ENCODE measurements around the gene SMG5.
A peak's percentile ranks its signal among the peaks of the same experiment; 100 is the strongest.
"Not testable (repeated sequence)": the region's sequence is repeated elsewhere in the genome, so short reads cannot be mapped to it uniquely, and the experiment has no call there.

SMG5 gene

DNA sequence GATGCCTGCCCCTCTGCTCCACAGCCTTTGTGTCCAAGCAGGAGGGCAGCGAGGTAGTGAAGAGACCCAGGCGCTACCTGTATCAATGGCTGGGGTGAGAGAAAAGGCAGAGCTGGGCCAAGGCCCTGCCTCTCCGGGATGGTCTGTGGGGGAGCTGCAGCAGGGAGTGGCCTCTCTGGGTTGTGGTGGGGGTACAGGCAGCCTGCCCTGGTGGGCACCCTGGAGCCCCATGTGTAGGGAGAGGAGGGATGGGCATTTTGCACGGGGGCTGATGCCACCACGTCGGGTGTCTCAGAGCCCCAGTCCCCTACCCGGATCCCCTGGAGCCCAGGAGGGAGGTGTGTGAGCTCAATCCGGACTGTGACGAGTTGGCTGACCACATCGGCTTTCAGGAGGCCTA lies 39.9 kb downstream of the SMG5 start:
- DNase-seq: no peak

DNA sequence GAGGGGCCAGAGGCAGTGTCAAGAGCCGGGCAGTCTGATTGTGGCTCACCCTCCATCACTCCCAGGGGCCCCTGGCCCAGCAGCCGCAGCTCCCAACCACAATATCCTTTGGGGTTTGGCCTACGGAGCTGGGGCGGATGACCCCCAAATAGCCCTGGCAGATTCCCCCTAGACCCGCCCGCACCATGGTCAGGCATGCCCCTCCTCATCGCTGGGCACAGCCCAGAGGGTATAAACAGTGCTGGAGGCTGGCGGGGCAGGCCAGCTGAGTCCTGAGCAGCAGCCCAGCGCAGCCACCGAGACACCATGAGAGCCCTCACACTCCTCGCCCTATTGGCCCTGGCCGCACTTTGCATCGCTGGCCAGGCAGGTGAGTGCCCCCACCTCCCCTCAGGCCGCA lies 40.7 kb downstream of the SMG5 start, which contains the start of gene BGLAP:
BGLAP (plus strand) TSS at position 259 of the 400 bp plus-strand sequence; CDS start at position 307, 48 bp downstream.
- DNase-seq: no peak

DNA sequence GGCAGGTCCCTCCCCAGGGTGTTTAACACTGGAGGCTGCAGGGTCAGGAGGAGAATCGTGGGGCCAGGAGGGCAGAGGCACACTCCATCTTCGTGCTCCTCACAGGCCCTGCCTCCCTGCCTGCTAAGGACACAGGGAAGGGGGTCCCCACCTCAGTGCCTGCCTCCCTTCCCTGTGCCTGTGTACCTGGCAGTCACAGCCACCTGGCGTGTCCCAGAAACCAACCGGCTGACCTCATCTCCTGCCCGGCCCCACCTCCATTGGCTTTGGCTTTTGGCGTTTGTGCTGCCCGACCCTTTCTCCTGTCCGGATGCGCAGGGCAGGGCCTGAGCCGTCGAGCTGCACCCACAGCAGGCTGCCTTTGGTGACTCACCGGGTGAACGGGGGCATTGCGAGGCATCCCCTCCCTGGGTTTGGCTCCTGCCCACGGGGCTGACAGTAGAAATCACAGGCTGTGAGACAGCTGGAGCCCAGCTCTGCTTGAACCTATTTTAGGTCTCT lies 41.3 kb downstream of the SMG5 start:
- DNase-seq: no peak

DNA sequence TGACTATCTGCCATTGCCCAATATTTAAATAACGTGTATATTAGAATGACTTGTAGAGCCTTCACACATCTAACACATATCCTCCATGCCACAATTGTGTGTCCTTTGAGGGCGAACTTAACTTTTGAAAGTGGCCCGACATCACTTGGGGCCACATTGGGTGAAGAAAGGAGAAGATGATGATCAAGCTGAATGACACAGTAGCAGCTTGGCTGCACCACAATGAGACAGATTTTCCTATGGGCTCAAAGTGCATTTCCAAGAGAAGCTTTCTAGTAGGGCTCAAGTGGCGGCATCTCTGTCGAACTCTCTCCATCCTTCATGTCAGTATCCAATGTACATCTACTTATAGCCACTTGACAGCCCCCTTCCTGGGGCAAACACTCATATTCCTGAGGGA lies 44.4 kb downstream of the SMG5 start:
- DNase-seq: no peak

DNA sequence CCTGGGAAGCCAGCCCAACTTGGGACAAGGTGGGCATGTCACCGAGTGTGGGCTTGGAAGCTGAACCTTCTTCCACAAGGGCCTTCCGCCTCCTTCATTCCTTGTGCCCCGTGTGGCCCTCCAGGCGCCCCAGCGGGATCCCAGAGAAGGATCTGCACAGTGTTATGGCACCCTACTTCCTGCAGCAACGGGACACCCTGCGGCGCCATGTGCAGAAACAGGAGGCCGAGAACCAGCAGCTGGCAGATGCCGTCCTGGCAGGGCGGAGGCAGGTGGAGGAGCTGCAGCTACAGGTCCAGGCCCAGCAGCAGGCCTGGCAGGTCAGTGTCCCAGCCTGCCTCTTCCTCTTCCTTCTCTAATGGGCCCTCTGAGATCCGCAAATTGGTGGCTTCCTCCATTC lies 46.5 kb downstream of the SMG5 start:
- DNase-seq: peak; percentile 17

DNA sequence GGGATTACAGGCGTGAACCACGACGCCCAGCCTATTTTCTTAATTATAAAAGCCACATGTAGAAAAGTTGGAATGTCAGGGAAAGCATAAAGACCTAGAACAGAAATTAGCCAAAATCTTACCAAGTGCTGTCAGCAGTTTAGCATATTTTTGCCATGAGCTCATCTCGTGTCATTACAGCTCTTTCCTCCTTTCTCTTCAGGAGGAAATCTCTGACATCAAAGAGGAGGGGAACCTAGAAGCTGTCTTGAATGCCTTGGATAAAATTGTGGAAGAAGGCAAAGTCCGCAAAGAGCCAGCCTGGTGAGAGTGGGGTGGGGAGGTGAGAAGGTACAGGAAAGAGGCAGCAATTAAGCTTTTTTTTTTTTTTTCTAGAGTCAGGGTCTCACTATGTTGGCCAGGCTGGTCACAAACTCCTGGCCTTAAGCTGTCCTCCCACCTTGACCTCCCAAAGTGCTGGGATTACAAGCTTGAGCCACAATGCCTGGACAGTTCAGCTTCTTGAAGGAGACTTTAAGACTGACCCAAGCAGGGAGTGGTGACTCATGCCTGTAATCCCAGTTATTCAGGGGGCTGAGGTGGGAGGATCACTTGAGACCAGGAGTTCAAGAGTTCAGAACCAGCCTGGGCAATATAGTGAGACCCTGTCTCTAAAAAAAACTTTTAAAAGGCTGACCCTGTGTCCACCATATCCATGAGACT lies 49.0 kb downstream of the SMG5 start:
- DNase-seq: no peak

DNA sequence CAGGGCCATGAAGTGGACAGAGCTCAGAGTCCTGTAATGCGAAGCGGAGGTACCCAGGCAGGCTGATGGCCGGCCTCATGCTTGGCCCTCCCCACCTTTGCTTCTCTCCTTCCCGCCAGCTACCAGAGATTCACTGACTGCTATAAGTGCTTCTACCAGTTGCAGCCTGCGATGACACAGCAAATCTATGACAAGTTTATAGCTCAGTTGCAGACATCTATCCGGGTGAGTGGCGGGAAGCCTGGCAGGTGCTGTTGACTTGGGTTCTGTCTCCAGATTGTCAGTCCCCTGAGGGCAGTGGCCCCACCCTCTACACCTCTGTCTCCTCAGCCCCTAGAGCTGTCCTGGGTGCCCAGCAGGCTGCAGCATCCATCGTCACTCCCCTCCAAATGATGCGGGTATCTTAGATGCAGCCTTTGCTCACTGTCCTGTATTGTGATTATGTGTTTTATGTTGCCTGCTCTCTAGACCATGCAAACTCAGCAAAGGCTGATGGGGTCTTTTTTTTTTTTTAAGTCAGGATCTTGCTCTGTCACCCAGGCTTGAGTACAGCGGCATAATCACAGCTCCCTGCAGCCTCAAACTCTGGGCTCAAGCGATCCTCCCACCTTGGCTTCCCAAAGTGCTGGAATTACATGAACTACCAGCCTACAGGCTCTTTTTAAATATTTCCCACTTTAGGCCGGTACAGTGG lies 50.3 kb downstream of the SMG5 start:
- peak; percentile 92 for DNase-seq

DNA sequence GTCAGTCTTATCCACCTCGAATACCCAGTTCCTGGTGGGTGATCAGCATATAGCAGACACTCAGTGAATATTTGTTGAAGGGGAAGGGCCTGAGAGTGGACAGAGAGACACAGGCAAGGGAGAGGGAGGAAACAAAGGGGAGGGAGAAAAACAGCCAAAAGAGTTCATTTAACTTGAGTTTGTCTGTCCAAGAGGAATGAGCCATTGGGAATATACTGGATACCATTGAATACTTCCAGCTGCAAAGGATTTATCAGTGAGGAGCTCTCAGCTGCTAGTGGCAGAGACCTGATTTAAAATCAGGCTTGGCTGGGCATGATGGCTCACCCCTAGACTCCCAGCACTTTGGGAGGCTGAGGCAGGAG lies 52.2 kb downstream of the SMG5 start:
- no peak for DNase-seq

DNA sequence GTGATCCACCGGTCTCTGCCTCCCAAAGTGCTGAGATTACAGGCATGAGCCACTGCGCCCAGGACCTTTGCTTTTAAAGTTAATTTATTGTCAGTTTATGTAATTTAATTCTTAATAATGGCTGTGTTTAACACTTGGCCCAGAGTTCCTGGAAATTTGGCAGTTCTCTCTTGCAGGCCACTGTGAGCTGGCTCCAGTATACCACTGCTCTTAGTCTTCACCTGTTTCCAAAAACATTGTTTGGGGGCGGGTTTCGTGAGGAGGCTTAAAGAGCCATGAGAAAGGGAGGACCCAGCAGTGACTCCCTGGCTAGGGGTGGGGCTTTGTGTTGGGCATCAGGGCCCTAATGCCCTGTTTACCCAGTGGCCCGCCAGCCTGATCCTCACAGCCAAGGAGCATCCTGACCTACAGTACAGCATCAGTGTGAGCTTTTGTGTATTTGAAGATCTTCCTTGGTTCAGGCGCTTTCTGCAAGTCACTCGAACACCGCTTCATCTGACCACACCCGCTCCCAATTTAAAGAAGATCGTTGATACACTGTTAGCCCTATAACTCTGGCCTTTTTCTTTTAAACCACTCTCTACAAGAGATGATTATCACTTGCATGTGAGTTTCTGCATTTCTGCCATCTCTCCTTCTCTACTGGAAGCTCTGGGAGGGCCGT lies 52.7 kb downstream of the SMG5 start:
- no peak for DNase-seq

DNA sequence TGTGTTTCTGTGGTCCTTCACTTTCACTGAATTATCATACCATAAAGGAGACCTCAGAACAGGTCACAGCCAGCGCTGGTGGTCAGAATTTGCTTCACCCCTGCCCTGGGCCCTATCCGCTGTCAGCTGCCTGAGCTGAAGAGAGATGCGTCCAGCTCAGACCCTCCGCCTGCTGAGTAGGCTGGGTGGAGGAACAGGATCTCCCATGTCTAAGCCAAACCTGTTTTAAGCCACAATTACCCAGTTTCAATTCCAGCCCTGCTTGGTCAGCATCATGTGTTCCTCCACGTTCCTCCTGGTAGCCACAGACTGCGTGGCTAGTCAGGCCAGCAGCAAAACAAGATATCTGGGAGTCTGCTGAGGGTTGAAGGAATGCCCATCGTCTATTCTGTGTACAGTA lies 54.1 kb downstream of the SMG5 start:
- no peak for DNase-seq

DNA sequence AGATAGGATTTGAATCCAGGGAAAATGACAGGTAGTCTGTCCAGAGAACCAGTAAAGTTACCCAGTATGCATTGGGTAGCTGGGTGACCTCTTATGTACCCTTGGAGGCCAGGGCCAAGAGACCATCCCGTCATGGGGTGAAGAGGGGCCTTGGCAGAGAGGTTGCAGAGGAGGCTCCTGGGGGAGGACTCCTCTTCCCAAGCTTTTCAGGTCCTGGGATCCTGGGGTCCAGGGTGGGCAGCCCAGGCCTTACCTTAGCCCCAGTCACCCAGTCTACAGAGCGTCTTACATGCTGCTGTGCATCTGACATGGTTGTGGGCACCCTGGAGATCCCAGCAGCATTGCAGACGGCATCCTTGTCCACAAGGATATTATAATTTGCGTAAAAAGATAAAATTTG lies 55.8 kb downstream of the SMG5 start:
- DNase-seq: no peak

DNA sequence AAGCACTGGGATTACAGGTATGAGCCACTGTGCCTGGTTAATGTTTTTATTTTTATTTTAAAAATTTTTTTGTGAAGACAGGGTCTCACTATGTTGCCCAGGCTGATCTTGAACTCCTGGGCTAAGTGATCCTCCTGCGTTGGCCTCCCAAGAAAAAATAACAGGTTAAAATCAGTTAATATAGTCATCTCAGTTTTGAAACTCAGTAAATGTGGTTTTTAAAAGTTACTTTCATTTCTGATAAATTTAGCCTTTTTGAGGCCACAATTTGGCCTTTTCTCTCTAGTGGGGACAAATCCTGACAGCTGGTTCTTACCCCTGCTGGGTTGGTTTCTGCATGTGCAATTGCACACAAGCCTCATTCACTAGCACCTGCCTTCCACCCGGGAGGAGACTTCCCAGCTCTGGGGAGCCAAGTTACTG lies 56.5 kb downstream of the SMG5 start:
- DNase-seq: no peak

DNA sequence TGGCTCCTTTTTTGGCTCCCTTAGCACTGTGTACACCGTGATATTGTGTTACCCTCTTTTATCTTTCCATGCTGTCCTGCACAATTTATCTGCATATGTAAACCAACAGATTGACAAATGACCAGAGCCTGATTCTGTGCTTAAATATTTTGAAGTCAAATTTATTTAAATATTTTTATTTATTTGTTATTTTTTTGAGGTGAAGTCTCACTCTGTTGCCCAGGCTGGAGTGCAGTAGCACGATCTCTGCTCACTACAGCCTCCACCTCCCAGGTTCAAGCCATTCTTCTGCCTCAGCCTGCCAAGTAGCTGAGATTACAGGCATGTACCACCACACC lies 57.0 kb downstream of the SMG5 start:
- DNase-seq: no peak

DNA sequence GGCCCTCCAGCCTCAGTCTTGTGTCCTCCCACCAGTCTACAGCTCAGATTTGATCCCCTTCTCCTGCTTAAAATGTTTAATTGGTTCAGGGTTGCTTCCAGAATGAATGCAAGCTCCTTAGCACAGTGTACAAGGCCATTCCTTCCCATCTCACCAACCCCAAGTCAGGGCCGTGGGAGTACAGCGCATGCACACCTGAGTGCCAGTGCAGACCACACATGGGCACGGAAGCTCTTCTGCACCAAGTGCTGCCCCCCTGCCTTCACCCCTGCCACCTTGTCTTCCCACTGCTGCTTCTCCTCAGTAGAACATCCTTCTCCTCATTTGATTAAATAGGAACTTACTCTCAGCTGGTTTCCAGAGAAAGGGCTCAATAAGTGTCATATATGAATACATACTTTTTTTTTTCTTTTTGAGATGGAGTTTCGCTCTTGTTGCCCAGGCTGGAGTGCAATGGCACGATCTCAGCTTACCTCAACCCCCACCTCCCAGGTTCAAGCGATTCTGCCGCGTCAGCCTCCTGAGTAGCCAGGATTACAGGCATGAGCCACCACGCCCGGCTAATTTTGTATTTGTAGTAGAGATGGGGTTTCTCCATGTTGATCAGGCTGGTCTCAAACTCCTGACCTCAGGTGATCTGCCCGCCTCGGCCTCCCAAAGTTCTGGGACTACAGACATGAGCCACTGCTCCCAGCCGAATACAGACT lies 60.5 kb downstream of the SMG5 start:
- no peak for DNase-seq

DNA sequence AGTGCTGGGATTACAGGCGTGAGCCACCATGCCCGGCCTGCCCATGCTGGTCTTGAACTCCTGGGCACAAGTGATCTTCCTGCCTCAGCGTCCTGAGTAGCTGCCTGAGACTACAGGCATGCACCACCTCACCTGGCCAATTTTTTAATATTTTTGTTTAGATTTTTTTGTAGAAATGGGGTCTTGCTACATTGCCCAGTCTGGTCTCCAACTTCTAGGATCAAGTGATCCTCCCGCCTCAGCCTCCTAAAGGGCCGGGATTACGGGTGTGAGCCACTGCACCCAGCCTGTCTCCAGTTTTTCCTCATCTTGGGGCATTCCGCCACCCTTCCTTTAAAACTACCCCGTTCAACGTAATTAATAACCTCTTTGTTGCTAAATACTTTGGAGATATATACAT lies 62.4 kb downstream of the SMG5 start:
- DNase-seq: no peak

DNA sequence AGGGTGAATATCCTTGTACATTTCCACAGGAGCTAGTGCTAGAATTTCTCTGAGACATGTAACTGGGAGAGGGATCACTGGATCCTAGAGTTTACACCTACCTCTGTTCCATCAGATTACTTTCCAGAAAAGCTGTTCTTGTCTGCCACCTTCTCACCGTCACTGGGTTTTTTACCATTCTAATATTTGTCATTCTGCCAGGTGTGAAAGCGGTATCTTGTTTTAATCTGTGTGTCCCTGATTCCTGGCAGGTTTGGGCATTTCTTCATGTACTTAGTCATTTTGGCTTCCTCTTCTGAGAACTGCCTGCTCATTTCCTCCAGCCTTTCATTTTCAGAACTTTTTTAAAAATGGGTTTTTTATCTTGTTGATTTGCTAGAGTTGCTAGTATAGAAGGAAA lies 64.8 kb downstream of the SMG5 start:
- DNase-seq: peak; percentile 3

DNA sequence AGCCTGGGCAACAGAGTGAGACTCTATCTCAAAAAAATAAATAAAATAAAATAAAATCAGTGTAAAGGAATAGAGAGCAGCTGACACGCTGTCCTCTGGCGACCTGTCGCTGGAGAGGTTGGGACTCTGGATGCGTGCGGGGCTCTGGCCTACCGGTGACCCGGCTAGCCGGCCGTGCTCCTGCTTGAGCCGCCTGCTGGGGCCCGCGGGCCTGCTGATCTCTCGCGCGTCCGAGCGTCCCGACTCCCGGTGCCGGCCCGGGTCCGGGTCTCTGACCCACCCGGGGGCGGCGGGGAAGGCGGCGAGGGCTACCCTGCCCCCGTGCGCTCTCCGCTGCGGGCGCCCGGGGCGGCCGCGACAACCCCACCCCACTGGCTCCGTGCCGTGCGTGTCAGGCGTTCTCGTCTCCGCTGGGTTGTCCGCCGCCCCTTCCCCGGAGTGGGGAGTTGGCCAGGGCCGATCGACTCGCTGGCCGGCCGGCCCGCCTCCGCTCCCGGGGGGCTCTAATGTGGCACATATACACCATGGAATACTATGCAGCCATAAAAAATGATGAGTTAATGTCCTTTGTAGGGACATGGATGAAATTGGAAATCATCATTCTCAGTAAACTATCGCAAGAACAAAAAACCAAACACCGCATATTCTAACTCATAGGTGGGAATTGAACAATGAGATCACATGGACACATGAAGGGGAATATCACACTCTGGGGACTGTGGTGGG lies 66.1 kb downstream of the SMG5 start:
- DNase-seq: not testable (repeated sequence)

DNA sequence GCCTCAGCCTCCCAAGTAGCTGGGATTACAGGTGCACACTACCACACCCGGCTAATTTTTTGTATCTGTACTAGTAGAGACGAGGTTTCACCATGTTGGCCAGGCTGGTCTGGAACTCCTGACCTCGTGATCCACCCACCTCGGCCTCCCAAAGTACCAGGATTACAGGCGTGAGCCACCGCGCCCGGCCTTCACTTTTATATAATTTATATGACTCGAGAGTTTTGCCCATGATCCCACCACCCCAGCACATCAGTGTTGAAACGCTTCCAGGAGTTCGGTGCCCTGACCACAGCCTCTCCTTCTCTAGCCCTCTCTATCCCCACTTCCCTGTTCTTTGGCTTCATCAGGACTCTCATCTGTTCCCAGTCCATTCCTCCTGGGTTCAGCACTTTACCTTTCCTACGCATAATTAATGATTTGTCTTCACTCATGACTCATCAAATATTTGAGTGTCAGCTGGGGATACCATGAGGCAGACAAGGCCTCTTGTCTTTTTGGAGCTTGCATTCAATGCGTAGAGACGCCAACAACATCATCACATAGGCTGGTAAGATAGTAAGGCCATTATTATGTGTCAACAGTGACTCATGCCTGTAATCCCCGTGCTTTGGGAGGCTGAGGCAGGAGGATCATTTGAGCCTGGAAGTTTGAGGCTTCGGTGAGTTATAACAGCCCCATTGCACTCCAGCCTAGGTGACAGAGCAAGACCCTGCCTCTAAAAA lies 68.4 kb downstream of the SMG5 start:
- no peak for DNase-seq

DNA sequence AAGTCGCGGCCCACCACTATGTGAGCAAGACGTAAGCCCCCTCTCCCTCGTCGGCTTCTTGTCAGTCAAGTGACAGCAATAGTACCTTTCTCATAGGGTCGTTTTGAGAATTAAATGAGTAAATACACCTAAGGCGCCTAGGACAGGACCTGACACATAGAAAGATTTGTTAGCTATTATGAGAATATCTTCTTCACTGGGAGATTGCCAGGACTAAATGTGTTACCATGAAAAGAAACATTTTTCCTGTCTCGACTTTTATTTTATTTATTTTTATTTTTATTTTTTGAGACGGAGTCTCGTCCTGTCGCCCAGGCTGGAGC lies 69.0 kb downstream of the SMG5 start:
- DNase-seq: no peak

DNA sequence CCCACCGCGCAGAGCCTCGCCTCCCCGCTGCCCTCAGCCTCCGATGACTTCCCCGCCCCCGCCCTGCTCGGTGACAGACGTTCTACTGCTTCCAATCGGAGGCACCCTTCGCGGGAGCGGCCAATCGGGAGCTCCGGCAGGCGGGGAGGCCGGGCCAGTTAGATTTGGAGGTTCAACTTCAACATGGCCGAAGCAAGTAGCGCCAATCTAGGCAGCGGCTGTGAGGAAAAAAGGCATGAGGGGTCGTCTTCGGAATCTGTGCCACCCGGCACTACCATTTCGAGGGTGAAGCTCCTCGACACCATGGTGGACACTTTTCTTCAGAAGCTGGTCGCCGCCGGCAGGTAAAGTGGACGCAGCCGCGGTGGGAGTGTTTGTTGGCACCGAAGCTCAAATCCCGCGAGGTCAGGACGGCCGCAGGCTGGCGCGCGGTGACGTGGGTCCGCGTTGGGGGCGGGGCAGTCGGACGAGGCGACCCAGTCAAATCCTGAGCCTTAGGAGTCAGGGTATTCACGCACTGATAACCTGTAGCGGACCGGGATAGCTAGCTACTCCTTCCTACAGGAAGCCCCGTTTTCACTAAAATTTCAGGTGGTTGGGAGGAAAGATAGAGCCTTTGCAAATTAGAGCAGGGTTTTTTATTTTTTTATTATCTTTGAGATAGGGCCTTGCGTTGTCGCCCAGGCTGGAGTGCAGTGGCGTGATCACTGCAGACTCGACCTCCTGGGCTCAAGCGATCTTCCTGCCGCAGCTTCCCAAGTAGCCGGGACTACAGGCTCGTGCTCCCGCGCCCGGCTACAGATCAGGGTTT lies 69.6 kb downstream of the SMG5 start, which contains the start of gene PMF1:
PMF1 (plus strand) TSS at position 175 of the 811 bp plus-strand sequence; CDS start at position 184, 9 bp downstream.
- DNase-seq: peak; percentile 97

DNA sequence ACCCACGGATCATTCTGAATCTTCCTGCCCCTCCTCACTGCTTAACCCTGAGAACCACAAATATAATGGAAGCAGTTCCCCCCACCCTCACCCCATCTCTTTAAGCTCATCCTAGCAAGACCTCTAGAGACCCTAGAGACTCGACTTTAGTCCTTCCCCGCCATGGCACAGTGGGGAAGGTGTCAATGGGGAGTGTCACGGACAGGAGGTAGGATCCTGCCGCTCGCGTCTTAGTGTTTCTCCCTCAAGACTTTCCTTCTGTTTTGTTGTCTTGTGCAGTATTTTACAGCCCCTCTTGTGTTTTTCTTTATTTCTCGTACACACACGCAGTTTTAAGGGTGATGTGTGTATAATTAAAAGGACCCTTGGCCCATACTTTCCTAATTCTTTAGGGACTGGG lies 70.5 kb downstream of the SMG5 start:
- DNase-seq: no peak
